HG03442 (cell line): Measurements from ENCODE around the gene MRTO4.
"Not testable (repeated sequence)": the region's sequence is repeated elsewhere in the genome, so short reads cannot be mapped to it uniquely, and the experiment has no call there.

ENCODE experiments used
- ATAC-seq: cut with Tn5 transposase; IDR thresholded peaks from one replicate; pipeline ENCODE4 v1.9.1; 2021; ENCODE audit warnings: mild to moderate bottlenecking, moderate library complexity; ENCODE audit not compliant: unreplicated experiment

Gene MRTO4

DNA sequence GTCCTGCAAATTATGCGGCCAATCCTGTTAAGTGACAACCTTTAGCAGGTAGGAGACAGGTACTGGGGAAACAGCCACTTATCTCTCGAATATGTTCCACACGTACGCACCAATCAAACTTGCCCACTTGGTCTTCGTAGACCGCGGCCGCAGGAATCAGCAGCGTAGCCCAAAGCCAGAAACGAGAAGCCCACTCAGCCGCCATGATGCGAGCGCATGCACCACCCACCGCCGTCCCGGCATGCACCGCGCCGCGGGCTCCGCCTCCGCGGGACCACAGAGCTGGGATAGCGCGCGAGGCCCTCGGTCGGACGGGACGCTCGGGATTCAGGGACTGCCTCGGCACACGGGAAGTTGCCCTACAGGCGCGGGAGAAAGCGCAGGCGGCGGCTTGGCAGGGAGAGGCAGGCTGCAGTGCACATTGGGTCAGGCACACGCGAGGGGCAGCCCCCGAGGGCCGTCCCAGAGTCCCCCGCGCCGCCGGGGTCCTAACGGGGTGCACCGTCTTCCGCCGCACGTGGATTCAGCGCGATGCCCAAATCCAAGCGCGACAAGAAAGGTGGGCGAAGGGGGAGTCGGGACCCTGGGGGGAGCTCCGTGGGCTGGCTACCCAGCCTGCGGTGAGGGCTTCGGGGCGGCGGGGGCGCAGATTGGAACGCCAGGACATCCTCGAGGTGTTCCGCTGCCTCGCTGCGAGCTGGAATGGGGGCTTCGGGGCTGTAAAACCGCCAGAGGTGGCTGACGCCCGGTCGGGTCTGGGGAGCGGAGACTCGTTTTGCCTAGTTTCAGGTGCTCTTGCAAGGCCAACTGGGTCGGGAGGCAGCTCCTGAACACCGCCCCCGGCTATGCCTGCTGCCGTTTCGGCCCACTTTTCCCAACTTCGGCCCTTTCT, at the start of gene MRTO4, which contains the start of gene EMC1:
TSS of gene MRTO4 (plus strand) at position 501 of the 892 bp plus-strand sequence. CDS start at position 532, 31 bp downstream.
TSS of gene EMC1 (minus strand) at position 220 of the 892 bp plus-strand sequence. CDS start at position 205, 15 bp downstream.
- ATAC-seq, result peak; percentile 75

DNA sequence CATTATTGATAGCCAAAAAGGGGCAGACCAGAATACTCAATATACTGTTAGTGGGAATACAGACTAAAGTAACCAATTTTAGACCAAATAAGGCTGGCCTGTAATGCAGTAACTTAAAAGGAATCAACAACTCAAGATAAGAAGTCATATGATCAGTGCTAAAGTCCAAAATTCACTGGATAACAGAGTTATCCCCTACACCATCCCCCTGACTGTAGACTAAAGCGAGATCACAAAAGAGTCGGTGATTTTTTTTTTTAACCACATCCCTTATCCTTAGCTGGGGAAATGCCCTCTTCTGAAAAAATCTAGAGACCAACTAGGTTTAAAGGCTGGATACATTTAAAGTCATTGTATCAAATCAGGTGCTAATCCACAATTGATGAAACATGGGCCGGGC, 49.2 kb upstream of the MRTO4 start:
- no peak for ATAC-seq

DNA sequence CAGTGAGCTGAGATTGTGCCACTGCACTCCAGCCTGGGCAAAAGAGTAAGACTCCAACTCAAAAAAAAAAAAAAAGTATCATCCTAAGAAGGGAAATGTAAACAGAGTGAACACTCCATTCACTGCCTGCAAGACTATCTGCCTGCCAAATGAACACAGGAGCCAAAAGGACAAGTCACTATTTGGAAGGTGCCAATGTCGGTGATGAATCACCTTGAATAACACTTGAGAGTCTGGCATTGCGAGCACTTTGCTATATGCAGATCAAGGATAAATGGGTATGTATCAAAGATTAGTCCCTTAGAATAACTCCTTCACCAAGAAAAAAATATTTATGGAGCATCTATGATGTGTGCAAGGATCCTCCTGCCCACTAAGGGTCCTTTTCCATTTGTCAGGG, 48.2 kb upstream of the MRTO4 start:
- no peak for ATAC-seq

DNA sequence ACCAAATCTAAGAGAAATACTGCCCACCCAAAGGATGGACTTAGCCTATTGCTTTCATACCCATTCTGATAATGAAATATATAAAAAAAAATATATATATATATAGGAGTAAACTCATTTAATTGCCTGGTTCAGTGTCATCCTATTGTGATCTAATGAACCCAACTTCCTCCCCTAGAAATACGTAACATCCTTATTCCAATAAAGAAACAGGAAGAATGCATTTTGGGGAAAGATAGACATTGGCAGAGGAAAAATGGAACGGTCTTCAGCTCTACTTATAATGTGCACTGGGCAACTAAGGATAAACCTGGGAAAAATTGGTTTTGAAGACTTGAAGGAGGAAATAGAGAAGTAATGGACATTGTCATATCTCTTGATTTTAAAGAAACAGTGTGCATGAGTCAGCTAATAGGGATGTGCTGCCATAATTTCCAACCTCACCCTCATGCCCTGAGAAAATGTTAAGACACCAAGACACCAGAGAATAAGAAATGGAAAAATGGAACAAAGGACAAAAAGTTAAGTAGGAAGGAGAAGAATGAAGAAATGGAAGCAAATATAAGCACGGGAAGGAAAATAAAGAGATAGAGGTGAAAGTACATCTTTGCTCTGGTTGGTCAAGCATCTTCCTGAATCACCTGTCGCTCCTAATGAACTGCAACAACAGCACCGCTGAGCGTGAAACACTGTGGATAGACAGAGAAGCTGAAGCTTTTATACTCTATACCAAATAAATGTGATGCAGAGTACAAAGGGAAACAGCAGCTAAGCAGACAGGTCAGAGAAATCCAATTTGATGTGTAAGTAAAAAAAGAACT, 46.9 kb upstream of the MRTO4 start:
- ATAC-seq, result no peak

DNA sequence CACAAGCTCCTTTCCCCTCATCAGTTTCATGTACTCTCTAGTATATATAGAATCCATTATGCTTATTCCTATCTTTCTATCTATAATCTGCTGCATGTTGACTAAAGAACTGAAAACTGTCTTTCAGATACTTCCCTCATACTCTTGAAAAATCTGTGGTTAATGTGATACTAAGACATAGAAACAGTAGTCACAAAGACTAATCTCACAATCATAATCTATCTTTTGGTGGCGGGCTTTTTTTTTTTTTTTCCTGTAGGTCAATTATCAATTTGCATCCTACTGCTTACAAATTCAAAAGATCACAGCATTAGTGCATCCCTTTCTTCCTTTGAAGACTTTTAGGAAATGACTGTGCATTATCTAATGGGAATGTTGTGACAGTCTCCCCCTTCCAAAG, 46.2 kb upstream of the MRTO4 start:
- no peak for ATAC-seq

DNA sequence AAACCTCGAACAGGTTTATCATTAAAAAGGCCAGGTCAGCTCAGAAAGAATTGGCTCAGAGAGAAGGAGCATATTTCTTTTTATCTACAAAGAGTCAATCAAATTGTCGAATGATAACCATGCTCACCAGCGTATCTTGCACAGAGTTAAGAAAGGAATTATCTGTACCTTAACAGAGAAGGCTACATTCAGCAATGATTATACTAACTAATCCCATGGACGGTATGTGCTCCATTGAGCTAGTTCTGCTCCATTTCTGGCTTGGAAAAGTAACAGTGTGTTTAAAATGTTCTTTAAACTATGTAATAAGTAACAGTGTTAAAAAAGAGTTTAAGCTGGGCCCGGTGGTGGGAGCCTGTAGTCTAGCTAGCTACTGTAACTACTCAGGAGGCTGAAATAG, 45.8 kb upstream of the MRTO4 start:
- no peak for ATAC-seq

DNA sequence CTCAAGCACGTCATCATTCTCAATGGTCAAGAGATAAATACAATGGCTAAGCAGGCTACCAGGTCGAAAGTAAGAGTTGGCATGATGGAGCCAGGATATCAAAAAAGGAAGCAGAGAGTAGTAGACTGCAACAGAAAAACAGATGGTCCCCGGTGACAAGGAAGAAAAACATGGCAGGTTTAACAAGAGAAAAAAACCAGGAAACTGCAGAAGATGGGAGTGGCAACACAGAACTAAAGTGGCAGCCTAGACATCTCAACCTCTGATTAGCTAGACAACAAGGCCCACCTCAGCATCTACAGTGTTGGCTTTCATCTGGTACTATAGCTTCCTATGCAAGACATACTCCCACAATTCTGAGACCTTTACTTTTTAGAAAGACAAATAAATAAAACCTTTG, 44.7 kb upstream of the MRTO4 start:
- no peak for ATAC-seq

DNA sequence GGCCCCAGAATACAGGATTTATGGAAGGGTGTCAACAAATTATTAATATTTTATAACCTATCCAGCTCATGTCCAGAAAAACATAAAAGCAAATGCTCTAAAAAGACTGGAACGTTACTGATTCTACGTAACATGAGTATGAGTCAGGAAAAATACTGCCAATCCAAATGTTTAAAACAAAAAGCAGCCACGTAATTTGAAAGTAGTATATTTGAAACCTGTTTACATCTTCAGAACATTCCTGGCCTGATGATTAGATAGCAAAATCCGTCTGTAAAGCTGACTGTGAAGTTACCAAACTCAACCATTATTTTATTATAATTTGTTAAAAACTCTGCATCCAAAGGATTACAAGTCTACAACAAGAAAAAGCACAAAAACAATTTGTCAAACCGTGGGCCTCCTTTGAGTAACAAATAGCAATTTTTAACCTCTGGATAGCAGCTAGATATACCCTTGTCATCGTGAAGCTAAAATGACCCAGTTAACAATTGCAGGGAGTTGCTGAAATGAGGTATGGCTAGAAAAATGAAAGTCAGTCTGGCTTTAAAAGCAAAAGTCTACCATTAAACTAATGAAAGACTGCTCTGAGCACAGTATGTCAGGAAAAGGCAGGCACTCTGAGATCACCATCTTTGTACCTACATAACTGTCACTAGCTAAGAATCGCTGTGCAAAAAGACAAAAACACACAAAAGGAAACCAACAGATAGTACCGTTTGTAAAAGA, 42.7 kb upstream of the MRTO4 start:
- ATAC-seq, result no peak

DNA sequence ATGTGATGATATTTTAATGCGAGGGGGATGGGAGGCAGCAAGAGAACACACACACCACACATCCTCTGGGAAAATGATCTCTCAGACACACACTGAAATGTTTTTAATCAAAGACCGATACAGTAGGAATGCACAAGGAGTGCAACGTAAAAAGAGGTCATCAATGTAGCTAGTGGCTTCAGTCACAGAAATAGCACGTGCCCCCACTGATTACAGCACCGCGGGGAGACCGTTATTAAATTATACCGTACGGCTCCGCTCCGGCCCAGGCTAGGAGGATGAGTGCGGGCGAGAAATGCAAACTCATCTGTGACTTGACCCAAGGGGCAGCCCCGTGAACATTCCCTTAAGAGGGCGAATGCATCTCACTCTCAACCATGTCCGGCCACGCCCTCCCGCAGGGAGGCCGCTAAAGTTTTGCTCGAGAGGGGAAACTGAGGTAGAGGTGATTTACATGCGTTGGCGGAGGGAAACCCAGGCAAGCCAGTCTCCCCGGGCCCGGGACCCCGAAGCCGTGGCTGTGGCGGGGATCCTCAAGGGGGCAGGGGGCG, 42.1 kb upstream of the MRTO4 start:
- peak; percentile 48 for ATAC-seq

DNA sequence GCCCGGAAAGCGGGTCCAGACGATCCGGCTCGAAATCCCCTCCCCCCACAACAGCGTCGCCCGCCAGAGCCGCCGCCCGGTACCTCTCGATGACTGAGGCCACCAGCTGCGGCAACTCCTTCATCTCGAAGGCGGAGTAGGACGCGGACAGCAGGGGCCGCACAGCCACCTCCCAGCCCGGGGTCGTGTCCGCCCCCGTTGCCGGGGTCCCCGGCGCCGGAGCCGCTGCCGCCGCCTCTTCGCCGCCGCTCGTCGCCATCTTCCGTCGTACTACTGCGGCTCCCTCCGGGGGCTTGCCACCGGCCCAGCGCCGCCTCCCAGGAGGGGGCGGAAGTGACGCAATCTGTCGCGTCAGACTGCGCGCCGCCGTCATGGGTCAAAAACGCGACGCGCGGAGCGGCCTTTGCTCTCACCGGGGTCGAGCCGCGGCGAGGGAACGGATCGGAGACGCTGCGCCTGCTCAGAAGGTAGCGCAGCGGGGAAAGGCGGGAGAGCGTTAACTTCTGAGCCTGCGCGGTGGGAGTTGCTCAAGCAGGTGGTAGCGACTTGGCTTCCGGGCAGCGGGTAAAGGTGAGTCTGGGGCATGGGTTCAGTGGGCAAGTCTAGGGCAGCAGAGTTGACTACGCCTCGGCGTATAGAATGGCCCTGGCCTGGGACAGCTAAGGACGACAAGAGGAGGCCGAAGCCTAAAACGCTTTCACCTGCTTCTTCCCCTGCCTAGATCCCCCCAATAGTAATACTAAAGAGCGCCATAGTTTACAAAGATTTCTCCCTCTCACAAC, 41.4 kb upstream of the MRTO4 start, which contains the start of gene UBR4:
TSS of gene UBR4 (minus strand) at position 277 of the 782 bp plus-strand sequence. CDS start at position 259, 18 bp downstream.
- ATAC-seq, result peak; percentile 77

DNA sequence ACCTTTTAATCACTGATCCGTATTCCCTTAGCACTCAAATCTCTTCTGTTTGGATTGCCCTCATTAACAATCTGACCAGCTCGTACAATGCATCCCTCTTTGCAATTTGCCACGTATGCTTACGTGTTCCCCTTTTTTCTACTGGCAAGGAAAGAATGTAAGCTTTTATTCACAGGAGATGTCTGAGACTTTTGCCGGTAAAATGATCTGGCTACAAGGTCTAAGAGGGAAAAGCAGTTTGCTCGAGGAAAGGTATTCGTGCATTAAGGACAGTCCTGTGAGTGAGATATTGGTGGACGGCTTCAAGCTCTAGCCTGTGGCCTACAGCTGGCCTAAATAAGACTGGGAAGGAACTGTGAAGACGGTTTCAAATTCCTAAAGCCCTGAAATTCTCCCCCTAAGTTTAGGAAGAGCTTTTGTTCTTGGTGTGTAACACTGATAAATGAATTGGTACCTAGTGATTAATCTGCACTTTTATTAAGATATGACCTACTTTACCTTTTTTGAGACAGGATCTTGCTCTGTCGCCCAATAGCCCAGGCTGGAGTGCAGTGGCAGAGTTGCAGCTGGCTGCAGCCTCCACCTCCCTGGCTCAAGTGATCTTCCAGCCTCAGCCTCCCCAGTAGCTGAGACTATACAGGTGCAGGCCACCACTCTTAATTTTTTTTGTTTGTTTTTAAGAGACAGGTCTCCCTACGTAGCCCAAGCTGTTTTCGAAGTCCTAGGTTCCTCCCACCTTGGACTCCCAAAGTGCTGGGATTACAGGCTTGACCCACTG, 40.6 kb upstream of the MRTO4 start:
- ATAC-seq, result no peak

DNA sequence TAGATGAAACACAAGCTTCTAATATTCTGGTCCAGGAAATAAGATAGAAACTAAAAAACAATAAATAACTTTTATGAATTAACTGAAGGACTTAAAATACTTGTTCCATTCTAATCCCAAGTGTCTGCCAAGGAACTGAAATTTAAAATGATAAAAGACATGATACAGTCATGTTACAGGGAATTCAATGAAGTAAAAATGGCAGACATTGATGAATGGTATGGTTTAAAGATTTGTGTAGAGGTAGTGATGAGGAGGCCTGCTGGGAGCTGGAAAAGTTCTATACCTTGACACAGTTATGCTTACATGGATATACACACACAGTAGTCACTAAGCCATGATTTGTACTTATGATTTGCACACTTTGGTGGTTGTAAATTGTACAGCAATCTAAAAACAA, 39.4 kb upstream of the MRTO4 start:
- no peak for ATAC-seq

DNA sequence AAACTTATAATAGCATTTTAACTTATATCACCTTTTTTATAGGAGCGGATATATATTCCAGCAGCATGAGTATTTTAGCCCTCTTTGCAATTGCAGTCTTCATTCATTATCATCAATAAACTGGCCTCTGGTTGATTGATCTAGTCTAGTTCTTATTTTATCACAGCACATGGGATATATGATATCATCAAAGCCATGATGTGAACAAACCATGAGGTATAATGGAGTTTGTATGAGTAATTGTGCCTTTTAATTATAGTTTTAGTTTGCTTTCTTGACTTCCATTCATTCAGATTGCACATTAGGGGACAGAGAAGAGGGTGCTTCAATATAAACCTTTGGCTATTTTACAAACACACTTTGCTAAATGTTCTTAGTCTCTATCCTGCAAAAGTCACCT, 38.0 kb upstream of the MRTO4 start:
- ATAC-seq, result no peak

DNA sequence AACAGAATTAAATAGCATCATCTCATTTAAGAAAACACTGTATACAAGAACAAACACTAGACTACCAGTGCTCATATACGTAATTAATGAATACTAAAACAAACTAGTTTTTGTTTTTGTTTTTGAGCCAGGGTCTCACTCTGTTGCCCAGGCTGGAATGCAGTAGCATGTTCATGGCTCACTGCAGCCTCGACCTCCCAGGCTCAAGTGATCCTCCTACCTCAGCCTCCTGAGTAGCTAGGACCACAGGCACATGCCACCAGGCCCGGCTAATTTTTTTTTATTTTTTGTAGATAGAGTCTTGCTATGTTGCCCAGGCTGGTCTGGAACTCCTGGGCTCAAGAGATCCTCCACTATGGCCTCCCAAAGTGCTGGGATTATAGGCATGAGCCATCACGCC, 35.0 kb upstream of the MRTO4 start:
- not testable (repeated sequence) for ATAC-seq

DNA sequence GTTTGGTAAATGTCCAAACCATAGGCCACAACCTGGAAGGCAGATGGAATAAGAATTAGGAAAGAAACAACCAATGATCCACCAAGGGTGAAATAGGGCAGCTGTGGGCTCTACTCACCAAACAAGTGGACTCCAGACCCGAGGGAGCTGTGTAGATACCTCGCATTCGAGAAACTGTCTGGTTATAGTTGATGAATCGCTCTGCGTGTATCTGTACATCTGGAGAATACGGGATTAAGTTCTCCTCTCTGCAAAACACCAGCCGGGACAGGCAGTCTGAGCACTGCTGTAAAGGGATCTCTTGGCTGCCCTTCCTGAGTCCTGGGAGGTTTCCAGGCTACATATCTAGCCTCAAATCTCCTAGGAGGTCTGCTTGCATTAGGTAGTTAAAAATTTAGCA, 32.2 kb upstream of the MRTO4 start:
- ATAC-seq, result no peak

DNA sequence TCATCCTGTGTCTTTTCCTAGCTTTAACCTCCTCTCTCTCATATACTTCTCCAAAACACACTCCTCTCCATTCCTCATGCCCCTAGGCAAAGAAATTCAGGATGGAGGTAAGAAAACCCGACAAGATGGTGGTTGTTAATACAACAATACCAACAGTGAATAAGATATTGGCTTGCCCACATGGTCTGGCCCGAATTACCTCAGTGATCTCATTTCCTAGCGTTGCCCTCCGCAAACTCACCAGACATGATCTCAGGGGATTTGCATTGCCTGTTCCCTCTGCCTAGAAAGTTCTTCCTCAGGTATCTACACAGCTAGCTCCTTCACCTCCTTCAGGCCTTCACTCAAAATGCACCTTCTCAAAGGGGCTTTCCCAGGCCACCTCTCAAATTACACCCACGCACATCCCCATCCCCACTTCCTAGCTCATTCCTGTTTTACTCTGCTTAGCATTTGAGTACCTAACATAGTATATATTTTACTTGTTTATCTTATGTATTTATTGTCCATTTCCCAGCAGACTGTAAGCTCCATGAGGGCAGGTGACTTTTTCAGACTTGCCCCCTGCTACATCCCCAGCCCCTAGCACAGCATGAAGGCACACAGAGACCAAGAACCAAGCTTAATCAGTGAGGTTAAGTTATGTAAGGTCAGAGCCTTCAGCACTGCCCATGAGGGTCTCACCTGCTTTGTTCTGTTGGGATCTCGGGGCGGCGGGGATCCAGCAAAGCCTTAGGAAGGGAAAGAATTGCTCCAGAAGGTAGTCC, 31.3 kb upstream of the MRTO4 start:
- ATAC-seq, result no peak

DNA sequence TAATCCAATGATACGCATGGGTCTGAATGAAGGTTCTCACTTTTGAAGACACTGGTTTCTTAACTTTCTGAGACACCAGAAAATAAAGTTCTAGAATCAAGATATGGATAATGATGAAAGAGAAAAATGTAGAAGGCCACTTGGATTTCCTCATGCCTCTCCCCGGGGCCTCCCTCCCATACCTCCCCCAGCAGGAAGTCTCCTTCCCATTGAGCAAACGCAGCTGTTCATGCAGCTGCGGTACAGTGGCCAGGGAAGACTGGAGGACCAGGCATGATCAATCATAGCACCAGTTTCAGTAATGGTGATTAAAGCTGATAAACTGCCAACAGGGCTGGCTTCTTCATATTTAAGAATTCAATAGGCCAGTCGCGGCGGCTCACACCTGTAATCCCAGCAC, 30.6 kb upstream of the MRTO4 start:
- ATAC-seq, result no peak

DNA sequence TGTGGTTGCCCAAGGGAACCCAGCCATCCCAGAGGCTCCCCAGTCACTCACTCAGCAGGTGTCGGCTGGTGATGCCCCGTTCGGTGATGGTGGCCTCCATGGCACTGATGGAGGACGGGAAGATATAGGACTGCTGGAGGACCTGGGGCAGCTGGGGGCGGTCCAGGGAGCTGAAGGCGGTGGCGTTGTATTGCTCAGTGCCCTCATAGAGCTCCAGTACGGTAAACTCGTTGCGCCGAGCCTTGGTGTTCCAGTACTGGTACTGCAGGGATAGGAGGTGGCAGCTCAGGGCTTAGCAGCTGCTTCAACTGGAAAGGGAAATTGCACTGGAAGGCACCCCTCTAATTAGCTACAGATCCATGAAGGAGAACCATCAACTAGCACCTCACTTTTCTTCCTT, 29.0 kb upstream of the MRTO4 start:
- ATAC-seq, result no peak
